Measurements from ENCODE around the gene COX14.

The COX14 gene

DNA sequence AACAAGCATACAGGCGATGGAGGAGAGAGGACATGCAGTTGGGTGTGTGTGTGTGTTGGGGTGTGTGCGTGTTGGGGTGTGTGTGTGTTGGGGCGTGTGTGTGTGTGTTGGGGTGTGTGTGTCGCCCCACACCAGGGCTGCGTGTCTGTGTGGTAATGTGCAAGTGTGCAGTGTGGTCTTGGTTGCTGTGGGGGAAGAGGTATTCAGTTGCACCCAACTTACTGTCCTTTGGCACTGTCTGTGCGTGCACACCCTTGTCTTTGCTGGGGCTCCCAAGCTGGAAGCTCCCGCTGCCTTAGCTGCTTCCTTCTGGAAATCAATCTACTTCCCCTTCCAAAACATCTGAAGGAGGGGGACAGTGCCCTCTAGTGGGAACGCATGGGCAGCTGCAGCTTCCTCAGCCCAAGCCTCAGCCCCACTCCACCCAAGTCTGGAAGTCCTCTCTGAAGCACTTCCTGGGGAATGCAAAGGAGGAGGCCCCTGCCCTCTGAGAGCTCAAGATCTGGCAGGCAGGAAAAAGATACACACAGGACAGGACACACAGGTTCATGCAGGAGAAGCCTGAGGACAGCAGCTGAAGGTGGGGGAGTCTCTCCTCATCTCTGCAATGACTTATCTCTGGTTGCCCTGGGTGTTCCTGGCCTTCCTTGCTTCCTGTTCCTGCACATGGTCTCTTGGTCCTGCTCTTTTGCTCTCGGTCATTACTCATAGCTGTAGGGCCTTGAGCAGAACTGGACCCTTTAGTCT, 41.5 kb upstream of the COX14 start:
- no peak overlapping the region for H3K4me3 ChIP-seq (ENCODE audit: low read depth, low read length)
- in situ Hi-C loops (cut with HindIII; ENCODE audit: low sequenced_read_pairs): no loop called here
- peak; percentile 74 for DNase-seq (ENCODE audit: low read depth)
- TF ChIP-seq, protein P1, sequence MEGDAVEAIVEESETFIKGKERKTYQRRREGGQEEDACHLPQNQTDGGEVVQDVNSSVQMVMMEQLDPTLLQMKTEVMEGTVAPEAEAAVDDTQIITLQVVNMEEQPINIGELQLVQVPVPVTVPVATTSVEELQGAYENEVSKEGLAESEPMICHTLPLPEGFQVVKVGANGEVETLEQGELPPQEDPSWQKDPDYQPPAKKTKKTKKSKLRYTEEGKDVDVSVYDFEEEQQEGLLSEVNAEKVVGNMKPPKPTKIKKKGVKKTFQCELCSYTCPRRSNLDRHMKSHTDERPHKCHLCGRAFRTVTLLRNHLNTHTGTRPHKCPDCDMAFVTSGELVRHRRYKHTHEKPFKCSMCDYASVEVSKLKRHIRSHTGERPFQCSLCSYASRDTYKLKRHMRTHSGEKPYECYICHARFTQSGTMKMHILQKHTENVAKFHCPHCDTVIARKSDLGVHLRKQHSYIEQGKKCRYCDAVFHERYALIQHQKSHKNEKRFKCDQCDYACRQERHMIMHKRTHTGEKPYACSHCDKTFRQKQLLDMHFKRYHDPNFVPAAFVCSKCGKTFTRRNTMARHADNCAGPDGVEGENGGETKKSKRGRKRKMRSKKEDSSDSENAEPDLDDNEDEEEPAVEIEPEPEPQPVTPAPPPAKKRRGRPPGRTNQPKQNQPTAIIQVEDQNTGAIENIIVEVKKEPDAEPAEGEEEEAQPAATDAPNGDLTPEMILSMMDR (IDR thresholded peaks at IDR 0.05; ENCODE audit: low read depth, low read length, missing control alignments): peak; percentile 96

GRCh38 chr12:50072198-50072907, 39.7 kb upstream of the COX14 start:
- H3K4me3 ChIP-seq (ENCODE audit: low read depth, low read length): no peak overlapping the region
- in situ Hi-C loops (cut with HindIII; ENCODE audit: low sequenced_read_pairs): no loop called here
- TF ChIP-seq, protein P1 (IDR thresholded peaks at IDR 0.05; ENCODE audit: low read depth, low read length, missing control alignments): no peak
- no peak for DNase-seq (ENCODE audit: low read depth)

GRCh38 chr12:50073206-50073605, 38.8 kb upstream of the COX14 start:
- TF ChIP-seq, protein P1 (IDR thresholded peaks at IDR 0.05; ENCODE audit: low read depth, low read length, missing control alignments): no peak
- DNase-seq (ENCODE audit: low read depth): no peak
- no peak overlapping the region for H3K4me3 ChIP-seq (ENCODE audit: low read depth, low read length)
- in situ Hi-C loops (cut with HindIII; ENCODE audit: low sequenced_read_pairs): no loop called here

GRCh38 chr12:50073712-50074111, 38.3 kb upstream of the COX14 start:
- in situ Hi-C loops (cut with HindIII; ENCODE audit: low sequenced_read_pairs): no loop called here
- TF ChIP-seq, protein P1 (IDR thresholded peaks at IDR 0.05; ENCODE audit: low read depth, low read length, missing control alignments): no peak
- no peak for DNase-seq (ENCODE audit: low read depth)
- H3K4me3 ChIP-seq (ENCODE audit: low read depth, low read length): no peak overlapping the region

DNA sequence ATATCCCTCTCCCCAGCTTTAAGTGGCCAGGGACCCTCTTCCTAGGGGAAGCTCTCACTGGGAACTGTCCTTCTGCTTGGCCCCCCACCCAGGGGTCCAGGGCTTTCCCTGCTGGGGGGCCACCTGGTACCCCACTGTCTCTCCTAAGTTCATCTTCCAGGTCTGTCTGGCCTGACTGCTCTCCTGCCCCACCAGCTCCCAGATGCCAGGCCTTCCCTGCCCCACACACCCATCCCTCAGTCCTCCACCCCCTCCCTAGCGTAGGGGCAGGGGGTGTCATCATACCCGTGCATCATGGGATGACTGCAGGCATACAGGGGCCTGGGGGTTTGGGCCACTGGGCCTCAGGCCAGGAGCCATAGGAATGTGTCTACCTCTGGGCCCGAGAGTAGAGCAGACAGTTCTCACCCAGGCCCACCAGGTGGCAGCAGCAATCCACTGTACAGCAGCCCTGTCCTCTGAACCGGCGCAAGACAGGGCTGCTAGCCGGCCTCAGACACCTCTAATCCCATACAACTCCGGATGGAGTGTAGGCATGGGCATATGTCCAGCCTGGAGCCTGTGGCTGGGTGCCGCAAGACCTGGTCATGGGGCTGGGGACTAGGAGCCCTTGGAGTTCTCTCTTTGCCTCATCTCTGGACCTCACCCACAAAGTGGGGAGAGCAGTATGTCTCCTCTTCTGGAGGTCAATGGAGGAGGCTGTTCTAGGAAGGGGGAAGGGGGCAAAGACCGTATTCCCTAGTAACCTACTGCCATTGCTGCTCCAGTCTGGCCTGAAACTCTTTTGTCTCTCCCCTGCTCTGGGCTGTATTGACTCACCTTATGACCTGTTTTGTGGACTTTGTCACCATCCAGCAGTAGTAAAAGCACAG, 36.9 kb upstream of the COX14 start:
- TF ChIP-seq, protein P1 (IDR thresholded peaks at IDR 0.05; ENCODE audit: low read depth, low read length, missing control alignments): peak; percentile 93
- in situ Hi-C loops (cut with HindIII; ENCODE audit: low sequenced_read_pairs): no loop called here
- H3K4me3 ChIP-seq (ENCODE audit: low read depth, low read length): no peak overlapping the region
- DNase-seq (ENCODE audit: low read depth): peak; percentile 64

GRCh38 chr12:50075808-50076170, 36.2 kb upstream of the COX14 start:
- H3K4me3 ChIP-seq (ENCODE audit: low read depth, low read length): no peak overlapping the region
- TF ChIP-seq, protein P1 (IDR thresholded peaks at IDR 0.05; ENCODE audit: low read depth, low read length, missing control alignments): no peak
- in situ Hi-C loops (cut with HindIII; ENCODE audit: low sequenced_read_pairs): no loop called here
- DNase-seq (ENCODE audit: low read depth): no peak
